HepG2 (cell line): ENCODE measurements around the gene PROC. TPM values are rescaled to one million over a fixed set of nuclear protein-coding genes. Genes with fewer than 3 reads are reported as not detected.

Source experiments
- ATAC-seq: fragments of 200-7000 bp; cut with Tn5 transposase; 3 replicates; pipeline ENCODE4 v1.9.1; 2020; ENCODE audit warnings: mild to moderate bottlenecking, moderate library complexity
- BruUV-seq: library from RNA; stranded (reverse); fragments of 400-500 nt; replicated peaks from 2 replicates; lab custom pipeline; 2021; lab: Mats Ljungman, UMichigan
- CTCF ChIA-PET: fragments of 300-600 bp; formaldehyde crosslinking; extraction: SDS; loops from one replicate; lab custom pipeline; 2021; ENCODE audit warnings: low total read pairs, inconsistent platforms, low intra/inter-chr PET ratio; lab: Yijun Ruan, JAX
- POLR2A ChIA-PET: fragments of 350-600 bp; sonication (Branson Sonifier 250); formaldehyde crosslinking; loops from one replicate; lab custom pipeline; 2020; ENCODE audit warnings: antibody characterized with exemption, inconsistent platforms; lab: Yijun Ruan, JAX
- DNase-seq: peaks from one replicate; pipeline ENCODE4 v3.0.0-alpha.2; 2015; ENCODE audit warnings: low spot score
- FAIRE-seq: peaks from 3 replicates; lab custom pipeline; 2011; peaks lifted over from hg19 to GRCh38; lab: Jason Lieb, UNC
- H2AFZ ChIP-seq: one replicate; pipeline ENCODE4 v1.6.1; 2011; ENCODE audit warnings: low read length, inconsistent platforms
- H3K27ac ChIP-seq: fragments of 300-600 bp; 3 replicates; pipeline ENCODE4 v1.8.0; 2011; ENCODE audit warnings: mixed run types, mild to moderate bottlenecking, mixed read lengths, low read length, inconsistent platforms; ENCODE audit not compliant: insufficient read depth; ENCODE audit errors: extremely low read length
- H3K27me3 ChIP-seq, 2 experiments: fragments of 200-600 bp in 1 of 2; 2 replicates in 1 of 2; 3 replicates in 1 of 2; pipeline versions ENCODE4 v1.6.0 to v1.8.0; 2011; ENCODE audit warnings: low read length in 2 of 2, mild to moderate bottlenecking in 2 of 2, moderate library complexity in 2 of 2, inconsistent platforms in 1 of 2; ENCODE audit not compliant: insufficient read depth in 2 of 2, control insufficient read depth in 1 of 2
- H3K36me3 ChIP-seq, 2 experiments: fragments of 200-600 bp in 1 of 2; replicated peaks in 1 of 2; 2 replicates in 1 of 2; 3 replicates in 1 of 2; pipeline versions ENCODE4 v1.5.1 to v1.8.0; 2011; ENCODE audit warnings: low read length in 2 of 2, inconsistent platforms in 1 of 2; ENCODE audit not compliant: insufficient read depth in 2 of 2, control insufficient read depth in 1 of 2
- H3K4me1 ChIP-seq: 2 replicates; pipeline ENCODE4 v1.5.1; 2012; ENCODE audit warnings: low read length, inconsistent platforms; ENCODE audit not compliant: insufficient read depth
- H3K4me2 ChIP-seq: 2 replicates; pipeline ENCODE4 v1.6.0; 2011; ENCODE audit warnings: low read depth, low read length, inconsistent platforms
- H3K4me3 ChIP-seq, 3 experiments: fragments of 200-600 bp in 1 of 3; sonication (generic), shearing (Covaris generic) in 1 of 3; replicated peaks in 1 of 3; 2 replicates each; pipeline ENCODE4 v1.5.1; 2011 to 2016; ENCODE audit warnings: low read length in 3 of 3, inconsistent platforms in 2 of 3, low read depth in 2 of 3, mild to moderate bottlenecking in 2 of 3, control low read depth in 1 of 3, mixed read lengths in 1 of 3; ENCODE audit not compliant: insufficient read depth in 1 of 3
- H3K79me2 ChIP-seq: one replicate; pipeline ENCODE4 v1.6.1; 2011; ENCODE audit warnings: low read length, inconsistent platforms; ENCODE audit not compliant: insufficient read depth
- H3K9ac ChIP-seq: 2 replicates; pipeline ENCODE4 v1.6.0; 2011; ENCODE audit warnings: mild to moderate bottlenecking, low read depth, low read length, inconsistent platforms; ENCODE audit not compliant: insufficient read depth
- H3K9me3 ChIP-seq: 2 replicates; pipeline ENCODE4 v1.5.1; 2012; ENCODE audit warnings: mild to moderate bottlenecking, low read length
- H4K20me1 ChIP-seq: 2 replicates; pipeline ENCODE4 v1.6.0; 2011; ENCODE audit warnings: inconsistent platforms, mild to moderate bottlenecking, low read length, moderate library complexity; ENCODE audit not compliant: insufficient read depth
- AGO2 ChIP-seq: fragments of 200-400 bp; formaldehyde crosslinking; optimal IDR thresholded peaks from 2 replicates; pipeline ENCODE3; 2017; ENCODE audit warnings: mild to moderate bottlenecking, low read depth, low read length, moderate library complexity
- FOXJ3 ChIP-seq: sonication (generic); formaldehyde crosslinking; IDR thresholded peaks from 2 replicates; pipeline ENCODE4 v1.4.0; 2020; ENCODE audit warnings: missing genetic modification reagents, mild to moderate bottlenecking, borderline replicate concordance
- HOXA3 ChIP-seq: sonication (generic); formaldehyde crosslinking; IDR thresholded peaks from 2 replicates; pipeline ENCODE4 v1.5.0; 2020; ENCODE audit warnings: missing genetic modification reagents
- MAFG ChIP-seq: sonication (generic); formaldehyde crosslinking; IDR thresholded peaks from 2 replicates; pipeline ENCODE4 v1.5.1; 2020; ENCODE audit warnings: mild to moderate bottlenecking, missing genetic modification reagents
- MATR3 ChIP-seq: sonication (generic); formaldehyde crosslinking; IDR thresholded peaks from 2 replicates; pipeline ENCODE4 v1.4.0; 2020; ENCODE audit warnings: missing genetic modification reagents
- MTA1 ChIP-seq: sonication (generic); formaldehyde crosslinking; IDR thresholded peaks from 2 replicates; pipeline ENCODE4 v1.4.0; 2020; ENCODE audit warnings: missing genetic modification reagents, mild to moderate bottlenecking, borderline replicate concordance
- NFE2L2 ChIP-seq: fragments of 150-350 bp; IDR thresholded peaks from 2 replicates; pipeline ENCODE4 v1.6.1; 2014; ENCODE audit warnings: low read length
- PLRG1 ChIP-seq: fragments of 450-650 bp; conservative IDR thresholded peaks from 2 replicates; pipeline ENCODE4 v1.6.1; 2016
- RBFOX2 ChIP-seq: fragments of 200-400 bp; formaldehyde crosslinking; IDR thresholded peaks from 2 replicates; pipeline ENCODE4 v1.6.1; 2017; ENCODE audit warnings: low read depth, mild to moderate bottlenecking, low read length
- TOPORS ChIP-seq: sonication (generic); formaldehyde crosslinking; IDR thresholded peaks from 2 replicates; pipeline ENCODE4 v1.8.0; 2023; ENCODE audit warnings: mild to moderate bottlenecking, missing genetic modification reagents
- ZBTB20 ChIP-seq: sonication (generic); formaldehyde crosslinking; IDR thresholded peaks from 2 replicates; pipeline ENCODE4 v1.8.1; 2023; ENCODE audit warnings: missing genetic modification reagents, low read depth, mild to moderate bottlenecking, borderline replicate concordance
- ZBTB33 ChIP-seq: sonication (generic); formaldehyde crosslinking; IDR thresholded peaks from 2 replicates; pipeline ENCODE4 v1.4.0; 2020; ENCODE audit warnings: missing genetic modification reagents
- ZBTB38 ChIP-seq: sonication (generic); formaldehyde crosslinking; IDR thresholded peaks from 2 replicates; pipeline ENCODE4 v1.5.1; 2020; ENCODE audit warnings: mild to moderate bottlenecking, missing genetic modification reagents
- ZNF281 ChIP-seq: sonication (generic); formaldehyde crosslinking; IDR thresholded peaks from 2 replicates; pipeline ENCODE4 v1.4.0; 2020; ENCODE audit warnings: missing genetic modification reagents, borderline replicate concordance
- WGBS: methylation state at CpG from one replicate; pipeline ENCODE4 v1.1.6; 2017; ENCODE audit warnings: low lambda C conversion rate; 5-methylcytosine and 5-hydroxymethylcytosine counted together
- in situ Hi-C: cut with HindIII; loops from 2 replicates; pipeline ENCODE4 v1.10.0; 2017; ENCODE audit warnings: low pct_unique_long_range_greater_than_20kb; ENCODE audit not compliant: extremely low pct_ligation_motif_present
- intact Hi-C: fragments of 100-400 bp; cut with micrococcal nuclease; formaldehyde crosslinking; loops from one replicate; pipeline ENCODE4 v1.10.0; 2022; ENCODE audit not compliant: unreplicated experiment
- polyA plus RNA-seq, 8 experiments: library from polyadenylated mRNA; depleted of rRNA in 3 of 8; stranded (reverse) in 7 of 8; unstranded in 1 of 8; fragments of >200 nt; fragmentation: Illumina TruSeq in 4 of 8; extraction: Trizol in 4 of 8; gene quantifications; 2 replicates each; pipeline versions ENCODE4 v1.2.1 to v1.2.3, GENCODE V29; 2011 to 2016; ENCODE audit warnings: low read depth in 4 of 8, missing spikeins in 1 of 8, mixed read lengths in 1 of 8; ENCODE audit not compliant: insufficient read depth in 1 of 8
- total RNA-seq, 5 experiments: library from RNA; depleted of rRNA; stranded (reverse); fragments of >200 nt; fragmentation: Illumina TruSeq; extraction: Trizol; gene quantifications; 2 replicates each; pipeline ENCODE4 v1.2.3, GENCODE V29; 2016; ENCODE audit warnings: low read depth in 1 of 5

Gene PROC
- total and polyA plus RNA-seq, 2 of the 13 experiments (the other 11 are each of a cell fraction or from before 2014, with no cell fraction given): 134 to 185 TPM

GRCh38 chr2:127422559-127423477 lies 4.6 kb downstream of the PROC start:
- Histone ChIP-seq H3K36me3 (peaks cover 25 to 48% of the 10 kb centered on the region in 2 experiments), H3K9me3 (no peaks in the 10 kb centered on the region), H3K9ac (no peak overlapping the region), H4K20me1 (no peaks in the 10 kb centered on the region; the same call in 1 of the 2 replicates), H3K4me2 (no peak overlapping the region), H3K4me3 (no peak overlapping the region), H3K4me1 (peaks cover 42% of the 10 kb centered on the region), H2AFZ (no peak overlapping the region), H3K27me3 (no peaks in the 10 kb centered on the region), H3K27ac (no peak overlapping the region), H3K79me2 (peaks cover 41% of the 10 kb centered on the region)
- ATAC-seq (no peak), DNase-seq (no peak), FAIRE-seq (no peak)
- whole genome bisulfite sequencing: 96% methylated on average over 61 of the region's 73 CpGs
- TF ChIP-seq MATR3: no peak
- peak; percentile 85 for TF ChIP-seq ZBTB33 (CRISPR knock-in tag)
- no peak for TF ChIP-seq NFE2L2
- no peak for TF ChIP-seq MAFG
- peak; percentile 53; the same call in 1 of the 2 replicates for TF ChIP-seq ZBTB38
- TF ChIP-seq MTA1 (CRISPR knock-in tag): 0 out of 2 replicates have a peak, but pooled peaks have one; percentile 9
- no peak for TF ChIP-seq FOXJ3 (CRISPR knock-in tag)
- no peak for TF ChIP-seq TOPORS (CRISPR knock-in tag)
- TF ChIP-seq RBFOX2: peak; percentile 85
- no peak for TF ChIP-seq PLRG1
- TF ChIP-seq ZNF281: peak; percentile 33; the same call in 1 of the 2 replicates
- TF ChIP-seq ZBTB20 (CRISPR knock-in tag): no peak
- peak; percentile 92 for TF ChIP-seq AGO2
- 0 out of 2 replicates have a peak, but pooled peaks have one; percentile 28 for TF ChIP-seq HOXA3
- no TSS peak for BruUV-seq
- intact Hi-C loops (no loop called here), in situ Hi-C loops (no loop called here)
- ChIA-PET CTCF (no interaction called here), POLR2A (interaction anchor here (0.8 to 16.2 kb wide), 3 partner anchors 5 to 129 kb away, joined by 3 to 229 read pairs (median 5); partner anchors contain the start of genes ERCC3 and PROC)
